ENCODE results near the gene FKBP1A.

FKBP1A gene

DNA sequence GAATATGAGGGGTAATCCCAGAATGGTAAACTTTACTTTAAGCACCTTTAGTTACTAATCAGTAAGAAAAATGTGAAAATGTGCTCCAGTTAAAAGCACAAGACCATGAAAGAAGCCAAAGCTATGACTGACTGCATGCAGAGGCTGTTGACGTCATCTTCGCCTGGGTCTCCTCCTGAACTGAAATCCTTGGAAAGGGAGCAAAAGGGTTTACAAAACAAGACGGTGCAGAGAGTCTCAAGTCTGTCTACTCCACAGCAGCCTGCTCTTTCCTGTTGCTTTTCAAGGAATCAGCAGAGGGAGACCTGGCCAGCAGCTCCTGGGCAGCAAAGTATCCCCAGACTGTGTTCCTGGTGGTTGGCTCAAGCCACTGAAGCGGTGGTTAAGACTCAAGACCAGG is 10.2 kb downstream of the FKBP1A start:
- DNase-seq, result no peak

DNA sequence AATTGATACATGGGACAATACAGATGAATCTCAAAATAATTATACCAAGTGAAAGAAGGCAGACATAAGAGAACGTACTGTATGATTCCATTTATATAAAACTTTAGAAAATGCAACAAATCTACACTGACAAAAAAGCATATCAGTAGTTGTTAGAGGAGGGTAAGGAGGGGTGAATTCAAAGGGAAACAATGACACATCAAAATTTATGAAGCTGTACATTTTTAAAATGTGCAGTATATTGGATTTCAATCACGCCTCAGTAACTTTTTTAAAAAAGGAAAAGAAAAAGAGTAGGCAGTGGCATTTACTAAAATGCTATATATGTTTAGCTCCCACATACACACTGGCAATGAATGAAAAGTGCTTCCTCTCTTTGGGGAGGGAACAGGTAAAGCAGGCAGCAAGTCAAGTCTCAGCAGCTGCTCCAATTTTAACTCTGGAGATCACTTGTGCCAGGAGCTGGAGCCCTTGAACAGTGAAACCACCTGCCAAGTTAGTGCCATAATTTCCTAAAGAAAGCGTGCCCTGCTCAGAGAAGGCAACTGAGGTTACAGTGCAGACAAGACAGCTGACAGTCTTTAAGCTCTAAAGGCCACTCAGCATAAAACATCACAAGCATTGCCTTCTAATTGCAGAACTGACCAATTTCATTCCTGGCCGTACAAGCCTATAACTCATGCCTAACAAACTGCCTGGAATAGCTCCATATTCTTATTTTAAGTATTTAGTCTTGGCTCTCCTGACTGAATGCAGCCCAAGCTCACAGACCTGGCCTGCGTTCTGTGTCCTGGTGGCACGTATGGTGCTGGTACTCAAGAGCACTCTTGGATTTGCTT is 10.9 kb downstream of the FKBP1A start:
- no peak for DNase-seq

GRCh38 chr20:1378735-1379125 is 14.1 kb downstream of the FKBP1A start:
- no peak for DNase-seq

DNA sequence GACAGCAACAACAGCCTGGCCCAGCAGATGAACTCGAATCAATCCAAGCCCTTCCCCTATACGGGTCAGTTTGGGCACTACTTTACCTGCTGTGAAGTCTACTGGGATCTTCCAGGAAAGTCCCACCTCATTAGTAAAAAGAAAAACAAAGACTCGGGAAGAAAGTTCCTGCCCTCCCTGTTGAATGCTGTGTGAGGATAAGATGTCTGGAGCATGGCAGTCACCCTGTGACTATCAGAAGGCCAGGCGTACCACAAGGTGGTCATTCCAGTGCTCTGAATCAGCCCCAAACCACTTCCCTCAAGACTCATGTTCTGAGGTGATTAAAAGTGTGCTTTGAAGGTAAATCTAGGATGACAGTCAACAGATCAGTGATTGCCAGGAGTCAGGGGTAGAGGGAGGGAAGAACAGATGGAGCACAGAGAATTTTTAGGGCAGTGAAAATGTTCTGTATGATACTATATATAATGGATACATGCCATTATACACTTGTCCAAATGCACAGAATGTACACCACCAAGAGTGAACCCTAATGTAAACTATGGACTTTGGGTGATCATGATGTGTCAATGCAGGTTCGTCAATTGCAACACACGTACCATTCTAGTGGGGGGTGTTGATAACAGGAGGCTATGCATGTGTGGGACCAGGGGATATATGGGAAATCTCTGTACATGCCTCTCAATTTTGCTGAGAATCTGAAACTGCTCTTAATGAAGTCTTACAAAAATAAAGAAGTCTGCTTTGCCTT is 14.7 kb downstream of the FKBP1A start:
- DNase-seq, result no peak

DNA sequence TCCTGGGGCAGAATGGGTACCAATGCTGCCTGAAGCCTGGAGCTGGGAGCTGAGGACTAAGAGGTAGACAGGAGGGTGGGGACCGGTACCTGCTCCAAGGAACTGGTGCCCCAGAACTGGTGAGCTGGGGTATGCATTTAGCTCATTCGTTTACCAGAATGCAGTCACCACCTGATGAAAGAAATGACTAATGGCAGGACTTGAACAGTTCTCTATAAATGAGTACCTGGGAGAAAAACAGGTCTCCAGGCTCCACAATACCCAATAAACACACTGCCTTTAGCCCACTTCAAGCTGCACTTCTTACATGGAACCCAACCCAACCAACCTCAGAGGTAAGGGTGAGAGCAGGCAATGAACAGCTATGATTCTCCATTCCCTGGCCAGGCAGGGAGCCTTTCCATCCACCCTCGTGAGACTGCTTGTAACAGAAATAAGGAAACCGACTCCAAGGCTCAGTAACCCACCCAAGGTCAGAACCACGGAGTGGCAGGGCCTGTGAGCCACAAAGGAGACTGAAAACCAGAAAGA is 15.4 kb downstream of the FKBP1A start:
- DNase-seq, result no peak

DNA sequence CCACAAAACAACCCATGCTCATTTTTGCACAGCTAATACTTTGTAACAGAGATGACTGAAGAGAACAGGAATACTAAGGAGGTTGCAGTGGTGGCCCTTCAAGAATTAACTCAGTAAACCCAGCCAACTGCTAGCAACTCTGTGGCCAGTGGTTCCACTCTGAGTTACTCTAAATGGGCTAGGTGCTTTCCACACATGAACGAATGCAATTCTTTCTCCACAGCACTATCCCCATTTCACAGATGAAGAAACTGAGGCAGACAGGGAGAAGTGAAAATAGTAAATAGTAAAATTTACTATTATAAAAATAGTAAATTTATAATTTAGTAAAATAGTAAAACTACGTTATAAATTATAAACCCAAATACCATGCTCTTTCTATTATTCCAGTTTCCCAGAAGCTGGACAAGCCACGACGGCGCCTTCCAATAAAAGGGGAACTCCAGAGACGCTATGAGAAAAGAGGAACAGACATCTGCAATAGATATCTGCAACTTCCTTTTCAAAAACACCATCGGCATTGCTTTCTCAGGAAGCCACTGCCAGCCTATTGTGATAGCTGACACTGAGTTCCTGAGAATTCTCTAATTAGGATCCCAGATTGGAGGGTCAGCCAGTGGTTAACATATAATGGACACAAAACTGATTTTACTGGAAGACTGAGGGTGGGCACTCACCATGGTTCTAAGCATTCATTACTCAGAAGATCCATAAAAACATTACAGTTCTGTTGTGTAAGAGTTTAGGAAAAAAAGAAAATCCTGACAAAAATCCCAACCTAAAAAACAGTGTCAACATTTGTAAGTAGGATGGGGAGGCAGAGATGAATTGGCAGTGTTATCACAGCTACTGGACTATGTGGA is 16.2 kb downstream of the FKBP1A start:
- DNase-seq, result peak; percentile 72

DNA sequence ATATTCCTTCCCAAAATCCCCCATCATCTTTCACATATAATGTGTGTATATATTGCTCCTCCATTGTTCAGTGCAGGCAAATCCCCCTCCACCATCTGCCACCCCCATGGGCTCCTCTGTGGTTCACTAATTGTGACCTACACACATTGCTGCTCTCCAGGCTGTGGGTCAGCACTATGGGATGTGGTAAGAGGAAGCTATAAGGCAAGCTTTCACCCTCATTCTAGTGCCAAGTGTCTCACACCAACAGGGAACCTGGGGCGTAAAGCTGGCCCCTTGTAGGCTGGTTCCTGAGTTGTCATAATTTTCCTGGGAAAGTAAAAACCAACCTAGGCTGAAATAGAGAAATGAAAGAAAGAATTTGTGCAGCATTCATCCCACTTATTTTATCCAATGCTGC is 16.8 kb downstream of the FKBP1A start:
- DNase-seq, result no peak

DNA sequence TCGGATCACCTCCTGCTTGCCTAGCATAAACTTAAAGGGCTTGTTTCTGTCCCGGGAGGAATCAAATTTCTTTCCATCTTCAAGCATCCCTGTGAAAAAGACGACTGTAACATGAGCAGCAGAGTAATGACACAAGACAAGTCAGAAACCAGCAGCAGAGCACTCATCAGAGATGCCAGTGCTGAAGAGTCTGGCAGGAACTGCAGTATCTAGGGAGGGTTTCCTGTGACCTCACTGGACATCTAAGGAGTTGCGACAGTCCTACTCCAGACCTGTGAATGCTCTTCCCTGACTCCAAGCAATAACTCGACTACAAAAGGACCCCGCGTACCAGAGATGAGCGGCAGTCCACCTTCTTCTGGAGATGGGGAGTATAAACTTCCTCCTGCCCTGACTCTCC is 17.3 kb downstream of the FKBP1A start:
- no peak for DNase-seq

DNA sequence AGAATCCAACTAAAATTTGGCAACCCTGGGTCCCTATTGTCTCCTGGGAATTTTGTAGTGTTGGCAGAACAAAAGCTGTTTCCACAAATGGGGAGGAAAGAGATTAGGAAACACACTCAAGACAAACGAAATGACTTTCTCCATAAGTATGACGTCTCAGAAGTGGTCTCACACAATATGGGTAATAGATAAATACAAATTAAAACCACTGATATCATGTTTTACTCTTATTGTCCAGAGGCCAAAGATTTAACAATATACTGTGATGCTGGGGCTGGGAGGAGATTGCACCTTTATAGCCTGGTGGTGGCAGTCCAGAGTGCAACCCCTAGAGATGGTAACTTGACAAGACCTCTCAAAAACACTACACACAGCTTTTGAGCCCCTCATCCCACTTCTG is 18.6 kb downstream of the FKBP1A start:
- DNase-seq, result no peak

GRCh38 chr20:1373614-1374013 is 19.2 kb downstream of the FKBP1A start:
- no peak for DNase-seq

- DNase-seq, result no peak
Measured at GRCh38 chr20:1373036-1373435, 19.8 kb downstream of the FKBP1A start.

DNA sequence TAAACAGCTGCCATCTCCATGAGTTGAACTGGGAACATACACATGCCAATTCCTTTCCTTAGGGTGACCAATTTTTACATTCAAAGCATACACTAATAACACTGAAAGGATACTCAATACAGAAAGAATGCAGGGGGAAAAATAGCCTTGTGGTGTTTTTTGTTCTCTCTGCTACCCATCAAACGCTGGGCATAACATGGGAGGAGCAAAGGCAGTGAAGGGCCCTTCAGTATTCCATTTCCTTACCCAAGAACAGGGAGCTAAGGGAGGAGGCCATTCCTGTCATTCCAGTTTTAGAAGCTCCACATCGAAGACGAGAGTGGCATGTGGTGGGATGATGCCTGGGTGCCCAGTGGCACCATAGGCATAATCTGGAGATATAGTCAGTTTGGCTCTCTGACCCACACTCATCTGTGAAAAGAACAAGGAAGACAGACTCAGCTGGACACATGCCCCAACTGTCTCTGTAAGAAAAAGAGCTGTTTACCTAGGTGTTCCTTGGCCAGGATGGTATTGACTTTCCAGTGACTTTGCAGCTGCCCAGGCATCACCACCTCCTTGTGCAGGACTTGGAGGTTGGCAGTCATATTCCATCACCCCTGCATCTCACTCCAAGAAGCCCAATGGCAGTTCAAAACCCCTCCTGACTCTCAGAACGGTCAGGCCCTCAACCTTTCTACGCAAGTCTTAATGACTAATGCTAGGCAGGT is 20.9 kb downstream of the FKBP1A start:
- no peak for DNase-seq

- no peak for DNase-seq
Measured at GRCh38 chr20:1371202-1371782, 21.6 kb downstream of the FKBP1A start.

GRCh38 chr20:1370548-1371110 is 22.2 kb downstream of the FKBP1A start:
- no peak for DNase-seq

GRCh38 chr20:1369970-1370369 is 22.9 kb downstream of the FKBP1A start:
- no peak for DNase-seq

DNA sequence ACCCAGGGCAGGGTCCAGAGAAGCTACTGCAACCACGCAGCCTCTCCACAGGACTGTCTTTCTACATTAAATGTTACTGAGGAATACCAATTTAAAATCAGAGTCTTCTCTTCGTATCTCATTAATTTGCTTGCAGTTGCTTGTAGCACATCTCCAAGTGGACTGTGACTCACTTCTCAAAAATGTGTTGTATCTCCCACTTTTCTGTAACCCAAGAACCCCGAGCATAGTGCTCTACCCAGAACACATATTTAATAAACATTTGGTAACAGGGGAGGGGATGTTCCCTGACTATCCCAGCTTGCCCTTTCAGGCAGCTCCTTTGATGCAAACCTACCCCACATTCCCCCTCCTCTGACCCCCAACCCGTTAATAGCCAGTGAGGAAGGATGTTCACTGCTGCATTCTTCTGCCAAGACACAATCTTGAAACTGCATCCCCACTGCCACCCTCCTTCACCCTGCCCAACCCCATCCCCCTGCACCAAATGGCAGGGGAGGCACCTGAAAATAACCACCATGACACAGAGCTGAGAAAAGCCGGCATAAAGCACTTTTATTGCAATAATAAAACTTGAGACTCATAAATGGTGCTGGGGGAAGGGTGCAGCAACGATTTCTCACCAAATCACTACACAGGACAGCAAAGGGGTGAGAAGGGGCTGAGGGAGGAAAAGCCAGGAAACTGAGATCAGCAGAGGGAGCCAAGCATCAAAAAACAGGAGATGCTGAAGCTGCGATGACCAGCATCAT is 24.2 kb downstream of the FKBP1A start:
- DNase-seq, result no peak

DNA sequence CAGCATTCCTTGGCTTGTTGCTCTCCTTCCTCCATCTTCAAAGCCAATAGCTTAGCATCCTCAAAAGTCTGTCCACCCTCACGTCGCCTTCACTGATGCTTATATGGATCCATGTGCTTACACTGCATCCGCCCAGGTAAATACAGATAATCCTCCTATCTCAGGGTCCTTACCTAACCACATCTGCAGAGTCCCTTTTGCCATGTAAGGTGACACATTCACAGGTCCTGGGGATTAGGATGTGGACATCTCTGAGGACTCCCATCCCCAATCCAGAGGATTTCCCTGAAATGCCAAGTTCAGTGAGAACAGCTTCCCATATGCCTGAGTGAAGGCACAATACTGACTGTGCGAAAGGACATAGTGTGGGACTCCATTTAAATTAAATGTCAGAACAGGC is 25.4 kb downstream of the FKBP1A start:
- DNase-seq, result no peak

- DNase-seq, result no peak
Measured at GRCh38 chr20:1364106-1364505, 28.7 kb downstream of the FKBP1A start.

- DNase-seq, result no peak
Measured at GRCh38 chr20:1363522-1363921, 29.3 kb downstream of the FKBP1A start.

DNA sequence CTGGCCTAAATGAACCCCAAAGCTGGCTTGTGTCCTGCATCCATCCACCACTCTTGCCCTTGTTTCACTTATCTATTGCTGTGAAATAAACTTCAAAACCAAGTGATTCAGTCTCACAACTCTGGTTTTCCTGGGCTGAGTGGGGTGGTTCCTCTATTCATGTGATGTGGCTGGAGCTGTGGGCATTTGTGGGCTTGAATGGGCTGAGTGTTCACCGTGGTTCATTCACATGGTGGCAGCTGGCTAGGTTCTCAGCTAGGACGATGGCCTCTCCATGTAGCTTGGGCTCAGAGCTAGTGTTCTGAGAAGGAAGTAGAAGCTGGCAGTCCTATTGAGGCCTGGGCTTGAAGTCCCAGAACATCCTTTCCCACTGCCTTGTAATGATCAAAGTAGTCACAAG is 30.4 kb downstream of the FKBP1A start:
- no peak for DNase-seq
